GM20000 (cell line): ENCODE data around the gene CENPS.
"Not testable (repeated sequence)": the region's sequence is repeated elsewhere in the genome, so short reads cannot be mapped to it uniquely, and the experiment has no call there.

Experiments
- DNase-seq: peaks from one replicate; pipeline ENCODE4 v3.0.0; 2012; ENCODE audit warnings: low spot score
- CTCF ChIP-seq: IDR thresholded peaks from 2 replicates; pipeline ENCODE4 v1.5.1; 2012; ENCODE audit warnings: mild to moderate bottlenecking, control low read depth; ENCODE audit errors: extremely low read depth, missing control alignments

The CENPS gene

DNA sequence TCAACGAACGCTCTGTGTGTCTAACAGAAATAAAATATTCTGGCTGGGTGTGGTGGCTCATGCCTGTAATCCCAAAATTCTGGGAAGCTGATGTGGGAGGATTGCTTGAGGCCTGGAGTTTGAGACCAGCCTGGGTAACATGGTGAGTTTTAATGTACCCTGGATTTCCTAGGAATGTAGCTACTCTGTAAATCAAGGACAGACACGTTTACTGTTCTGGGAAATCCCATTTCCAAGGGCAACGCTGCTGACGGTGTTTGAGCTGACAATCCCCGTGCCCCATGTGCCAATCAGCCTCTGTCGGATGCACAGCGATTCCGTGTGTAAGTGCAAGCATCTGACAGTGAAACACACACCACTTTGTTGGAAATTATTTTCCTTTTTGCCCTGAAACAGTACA, 27.6 kb downstream of the CENPS start:
- no peak for TF ChIP-seq CTCF
- no peak for DNase-seq

- TF ChIP-seq CTCF, result no peak
- no peak for DNase-seq
Measured at GRCh38 chr1:10459184-10459583, 29.0 kb downstream of the CENPS start.

- no peak for TF ChIP-seq CTCF
- DNase-seq, result no peak
Measured at GRCh38 chr1:10467078-10467477, 36.8 kb downstream of the CENPS start.

- DNase-seq, result no peak
- no peak for TF ChIP-seq CTCF
Measured at GRCh38 chr1:10470043-10470442, 39.8 kb downstream of the CENPS start.

DNA sequence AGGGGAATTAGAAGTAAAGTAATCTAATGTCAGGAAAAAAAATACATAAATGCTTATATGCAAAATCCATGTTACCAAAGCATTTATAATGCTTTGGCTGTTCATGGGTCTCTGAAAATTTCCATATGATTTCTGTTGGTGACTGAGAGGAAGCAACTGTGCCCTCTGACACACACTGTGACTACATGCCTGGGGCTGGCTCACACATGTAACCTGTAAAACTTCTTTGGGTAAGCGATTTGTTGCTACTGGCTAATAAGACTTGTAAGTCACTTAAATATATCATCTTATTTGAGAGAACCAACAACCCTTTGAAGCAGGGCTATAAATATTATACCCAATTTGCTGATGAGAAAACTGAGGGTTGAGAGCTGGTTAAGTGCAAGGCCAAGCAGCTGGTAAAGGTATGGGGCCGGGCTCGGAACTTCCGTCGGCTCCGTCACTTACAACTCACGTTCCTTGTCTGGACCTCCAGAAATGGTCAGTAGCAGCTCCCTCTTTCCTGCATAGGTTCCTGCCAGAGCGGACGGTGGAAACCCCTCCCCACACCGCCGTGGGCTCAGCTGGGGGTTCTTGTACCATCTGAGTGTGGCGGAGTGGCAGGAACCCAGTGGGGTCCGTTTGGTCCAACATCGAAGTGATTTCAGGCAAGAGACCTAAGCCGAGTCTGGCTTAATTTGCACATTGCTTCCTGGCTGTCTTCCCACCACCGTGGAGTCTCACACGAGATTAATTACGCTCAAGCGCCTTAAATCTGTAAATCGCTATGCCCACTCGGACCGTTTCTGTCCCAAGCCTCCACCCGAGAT, 41.4 kb downstream of the CENPS start:
- TF ChIP-seq CTCF, result no peak
- DNase-seq, result no peak

DNA sequence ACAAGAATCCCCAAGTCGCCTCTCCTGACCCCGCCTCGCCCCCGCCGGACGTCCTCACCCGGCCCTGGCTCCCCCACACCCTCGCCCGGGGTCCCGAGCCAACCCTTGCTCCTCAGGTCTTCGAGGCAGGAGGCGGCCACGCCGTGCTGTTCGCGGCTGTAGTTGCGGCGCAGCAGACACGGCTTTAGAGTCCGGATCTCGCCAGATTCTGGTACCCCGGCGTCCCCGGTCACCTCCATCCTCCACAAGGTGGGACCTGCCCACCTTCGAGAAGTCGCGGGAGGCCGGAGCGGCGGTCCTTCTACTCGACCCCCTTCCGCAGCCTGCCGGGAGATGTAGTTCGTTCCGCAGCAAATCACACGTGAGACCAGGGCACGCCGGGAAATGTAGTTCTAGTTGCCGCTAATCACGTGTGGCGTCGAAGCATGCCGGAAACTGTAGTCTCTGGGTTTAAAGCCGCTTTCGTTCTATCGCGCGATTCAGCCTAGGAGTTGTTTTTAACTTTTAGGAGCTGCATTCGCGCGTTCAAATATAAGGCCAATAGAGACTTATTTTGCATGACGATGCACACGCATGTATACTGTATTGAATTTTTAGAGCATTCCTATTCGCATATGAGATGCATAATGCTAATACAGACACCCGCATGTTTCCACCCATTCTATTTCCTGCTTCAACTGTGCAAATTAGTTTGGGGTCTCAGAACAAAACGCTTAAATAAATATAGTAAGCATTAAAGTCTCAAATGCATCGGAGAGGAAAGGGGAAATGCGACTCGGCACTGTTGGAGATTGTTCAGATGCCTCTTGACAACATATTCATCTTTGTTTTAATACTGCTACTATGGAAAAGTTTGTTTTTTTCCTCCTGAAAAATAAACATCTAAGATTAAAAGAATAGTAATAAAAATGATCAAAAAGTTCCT, 42.2 kb downstream of the CENPS start, which contains the start of gene DFFA:
DFFA (minus strand) TSS at position 310 of the 925 bp plus-strand sequence; CDS start at position 239, 71 bp downstream.
- no peak for TF ChIP-seq CTCF
- DNase-seq, result peak; percentile 91

DNA sequence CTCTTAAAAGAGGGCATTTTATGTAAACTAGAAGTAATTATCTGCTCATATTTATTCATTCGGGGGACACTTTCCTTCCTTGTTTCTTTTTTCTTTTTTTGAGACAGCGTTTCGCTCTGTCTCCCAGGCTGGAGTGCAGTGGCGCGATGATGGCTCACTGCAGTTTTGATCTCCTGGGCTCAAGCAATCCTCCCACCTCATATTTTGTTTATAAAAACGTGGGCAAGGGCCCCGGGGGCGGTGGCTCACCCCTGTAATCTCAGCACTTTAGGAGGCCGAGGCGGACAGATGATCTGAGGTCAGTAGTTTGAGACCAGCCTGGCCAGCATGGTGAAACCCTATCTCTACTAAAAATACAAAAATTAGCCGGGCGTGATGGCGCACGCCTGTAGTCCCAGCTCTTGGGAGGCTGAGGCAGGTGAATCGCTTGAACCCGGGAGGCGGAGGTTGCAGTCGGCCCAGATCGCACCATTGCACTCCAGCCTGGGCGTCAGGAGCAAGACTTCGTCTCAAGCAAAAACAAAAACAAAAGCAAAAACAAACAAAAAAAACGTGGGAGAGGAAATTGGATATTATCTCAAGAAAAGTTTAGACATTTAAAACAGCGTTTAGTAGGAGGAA, 43.0 kb downstream of the CENPS start:
- no peak for DNase-seq
- TF ChIP-seq CTCF, result no peak

DNA sequence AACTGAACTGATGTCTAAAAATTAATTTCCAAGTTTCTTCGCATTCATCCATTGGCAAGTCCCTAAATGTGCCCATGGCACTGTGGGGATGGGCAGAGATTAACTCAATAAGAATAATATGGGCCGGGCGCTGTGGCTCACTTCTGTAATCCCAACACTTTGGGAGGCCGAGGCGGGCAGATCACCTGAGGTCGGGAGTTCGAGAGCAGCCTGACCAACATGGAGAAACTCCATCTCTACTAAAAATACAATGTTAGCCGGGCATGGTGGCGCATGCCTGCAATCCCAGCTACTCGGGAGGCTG, 44.0 kb downstream of the CENPS start:
- not testable (repeated sequence) for DNase-seq
